Endothelial cell of umbilical vein (primary cell): ENCODE measurements around the gene GDI1. TPM values are rescaled to one million over a fixed set of nuclear protein-coding genes. Genes with fewer than 3 reads are reported as not detected.

Source experiments
- BruUV-seq: library from RNA; stranded (reverse); fragments of 400-500 nt; replicated peaks from 2 replicates; lab custom pipeline; 2021; lab: Mats Ljungman, UMichigan
- CTCF ChIA-PET: fragments of 300-600, 350-600 bp; sonication (Branson Sonifier 250); formaldehyde crosslinking; loops from one replicate; lab custom pipeline; 2021; ENCODE audit warnings: antibody characterized with exemption, inconsistent platforms; lab: Charles Lee
- POLR2A ChIA-PET: fragments of 300-600, 350-600 bp; sonication (Branson Sonifier 250); formaldehyde crosslinking; loops from one replicate; lab custom pipeline; 2021; ENCODE audit warnings: antibody characterized with exemption, inconsistent platforms; lab: Charles Lee
- DNase-seq: peaks from one replicate; pipeline ENCODE4 v3.0.0-alpha.2; 2011; ENCODE audit warnings: low read depth, low spot score
- FAIRE-seq: peaks from 2 replicates; lab custom pipeline; 2011; peaks lifted over from hg19 to GRCh38; lab: Jason Lieb, UNC
- H2AFZ ChIP-seq: 2 replicates; pipeline ENCODE4 v1.6.0; 2012; ENCODE audit warnings: low read depth, low read length, control low read depth, inconsistent platforms
- H3K27ac ChIP-seq: 2 replicates; pipeline ENCODE4 v1.5.1; 2011; ENCODE audit warnings: low read depth, mild to moderate bottlenecking, control low read depth, low read length, moderate library complexity; ENCODE audit not compliant: insufficient read depth
- H3K27me3 ChIP-seq, 2 experiments: 2 replicates each; pipeline versions ENCODE4 v1.6.0 to v1.6.1; 2011; ENCODE audit warnings: low read length in 2 of 2, mixed read lengths in 1 of 2; ENCODE audit not compliant: control insufficient read depth in 2 of 2, insufficient read depth in 2 of 2
- H3K36me3 ChIP-seq, 2 experiments: 2 replicates in 1 of 2; 3 replicates in 1 of 2; pipeline ENCODE4 v1.5.1; 2011; ENCODE audit warnings: low read length in 2 of 2, mild to moderate bottlenecking in 1 of 2, moderate library complexity in 1 of 2; ENCODE audit not compliant: control insufficient read depth in 2 of 2, insufficient read depth in 2 of 2; ENCODE audit errors: extremely low read depth in 1 of 2
- H3K4me1 ChIP-seq: 3 replicates; pipeline ENCODE4 v1.5.1; 2011; ENCODE audit warnings: mild to moderate bottlenecking, low read length; ENCODE audit not compliant: control insufficient read depth, insufficient read depth; ENCODE audit errors: extremely low read depth
- H3K4me2 ChIP-seq: 2 replicates; pipeline ENCODE4 v1.6.1; 2011; ENCODE audit warnings: low read length, control low read depth, mixed read lengths; ENCODE audit not compliant: insufficient read depth
- H3K4me3 ChIP-seq, 3 experiments: fragments of 200-600 bp in 1 of 3; sonication (generic), shearing (Covaris generic) in 1 of 3; replicated peaks in 1 of 3; 2 replicates each; pipeline ENCODE4 v1.5.1; 2011 to 2016; ENCODE audit warnings: control low read depth in 3 of 3, low read length in 3 of 3, mild to moderate bottlenecking in 2 of 3, inconsistent platforms in 1 of 3, low read depth in 1 of 3, moderate library complexity in 1 of 3; ENCODE audit not compliant: insufficient read depth in 1 of 3
- H3K79me2 ChIP-seq: 2 replicates; pipeline ENCODE4 v1.6.0; 2012; ENCODE audit warnings: low read length, inconsistent platforms; ENCODE audit not compliant: control insufficient read depth, insufficient read depth
- H3K9ac ChIP-seq: replicated peaks from 2 replicates; pipeline ENCODE3; 2011; ENCODE audit warnings: low read length, control low read depth; ENCODE audit not compliant: insufficient read depth; ENCODE audit errors: extremely low read depth
- H3K9me1 ChIP-seq: replicated peaks from 3 replicates; pipeline ENCODE4 v1.6.0; 2011; ENCODE audit warnings: mild to moderate bottlenecking, low read length; ENCODE audit not compliant: control insufficient read depth, insufficient read depth; ENCODE audit errors: extremely low read depth
- H3K9me3 ChIP-seq: replicated peaks from 2 replicates; pipeline ENCODE4 v1.5.1; 2012; ENCODE audit warnings: low read length, inconsistent platforms; ENCODE audit not compliant: control insufficient read depth, insufficient read depth
- H4K20me1 ChIP-seq: replicated peaks from 2 replicates; pipeline ENCODE3; 2011; ENCODE audit warnings: mild to moderate bottlenecking, low read length; ENCODE audit not compliant: control insufficient read depth, insufficient read depth; ENCODE audit errors: extremely low read depth
- EZH2 ChIP-seq: IDR thresholded peaks from 2 replicates; pipeline ENCODE4 v1.6.1; 2012; ENCODE audit warnings: borderline replicate concordance, low read depth, mild to moderate bottlenecking, moderate library complexity, low read length, inconsistent platforms; ENCODE audit not compliant: severe bottlenecking
- FOS ChIP-seq: IDR thresholded peaks from 2 replicates; pipeline ENCODE4 v1.6.1; 2011; ENCODE audit warnings: mild to moderate bottlenecking, low read length, moderate library complexity, borderline replicate concordance; ENCODE audit not compliant: insufficient read depth
- GATA2 ChIP-seq: IDR thresholded peaks from 2 replicates; pipeline ENCODE4 v1.7.0; 2011; ENCODE audit warnings: low read depth, mild to moderate bottlenecking, moderate library complexity, mixed read lengths, low read length; ENCODE audit not compliant: insufficient read length, insufficient read depth
- JUN ChIP-seq: IDR thresholded peaks from 2 replicates; pipeline ENCODE4 v1.6.1; 2011; ENCODE audit warnings: borderline replicate concordance, low read depth; ENCODE audit not compliant: insufficient read length, insufficient read depth
- MAX ChIP-seq: IDR thresholded peaks from 2 replicates; pipeline ENCODE4 v1.6.1; 2011; ENCODE audit not compliant: insufficient read depth, insufficient read length
- MYC ChIP-seq: IDR thresholded peaks from one replicate; pipeline ENCODE4 v1.6.1; 2011; ENCODE audit warnings: mild to moderate bottlenecking, low read depth, low read length
- POLR2A ChIP-seq: IDR thresholded peaks from 2 replicates; pipeline ENCODE4 v1.6.1; 2012; ENCODE audit warnings: low read depth, mild to moderate bottlenecking, control low read depth, low read length
- POLR2AphosphoS5 ChIP-seq: IDR thresholded peaks from 2 replicates; pipeline ENCODE4 v1.6.1; 2012; ENCODE audit warnings: low read depth, mild to moderate bottlenecking, control low read depth, low read length, moderate library complexity; ENCODE audit not compliant: insufficient read depth
- dilution Hi-C: fragments of 300-500 bp; cut with MboI; formaldehyde crosslinking; loops from one replicate; pipeline ENCODE4 v1.15.0; 2019; ENCODE audit warnings: low sequenced_read_pairs; ENCODE audit not compliant: extremely low pct_ligation_motif_present
- intact Hi-C: fragments of 100-400 bp; cut with micrococcal nuclease; formaldehyde crosslinking; loops from one replicate; pipeline ENCODE4 v1.10.0; 2022
- polyA plus RNA-seq, 4 experiments: library from polyadenylated mRNA; depleted of rRNA in 3 of 4; stranded (reverse) in 3 of 4; unstranded in 1 of 4; fragments of >200 nt; gene quantifications; 2 replicates each; pipeline versions ENCODE4 v1.2.1 to v1.2.3, GENCODE V29; 2011 to 2012; ENCODE audit warnings: missing spikeins in 1 of 4
- total RNA-seq: library from RNA; stranded (reverse); gene quantifications from 2 replicates; pipeline ENCODE4 v1.2.3, GENCODE V29; 2021
- TF ChIP-seq, protein P1 (sequence below), 2 donors: IDR thresholded peaks; 1 replicate in 1 of 2; 2 replicates in 1 of 2; pipeline ENCODE4 v1.5.1; 2011; ENCODE audit warnings: low read length in 2 of 2, mild to moderate bottlenecking in 2 of 2, moderate library complexity in 2 of 2, control low read depth in 1 of 2, inconsistent platforms in 1 of 2, low read depth in 1 of 2; ENCODE audit not compliant: insufficient read depth in 1 of 2; ENCODE audit errors: extremely low read depth in 1 of 2

Gene GDI1
- total and polyA plus RNA-seq, 2 donors (not counting 3 experiments of a cell fraction or from before 2014, with no cell fraction given) = 128 to 247 TPM

GRCh38 chrX:154489182-154489581 lies 52.2 kb downstream of the GDI1 start:
- TF ChIP-seq POLR2AphosphoS5 (no peak), FOS (no peak), GATA2 (no peak), JUN (no peak), EZH2 (no peak), MAX (no peak), MYC (no peak), POLR2A (no peak)
- TF ChIP-seq, protein P1, sequence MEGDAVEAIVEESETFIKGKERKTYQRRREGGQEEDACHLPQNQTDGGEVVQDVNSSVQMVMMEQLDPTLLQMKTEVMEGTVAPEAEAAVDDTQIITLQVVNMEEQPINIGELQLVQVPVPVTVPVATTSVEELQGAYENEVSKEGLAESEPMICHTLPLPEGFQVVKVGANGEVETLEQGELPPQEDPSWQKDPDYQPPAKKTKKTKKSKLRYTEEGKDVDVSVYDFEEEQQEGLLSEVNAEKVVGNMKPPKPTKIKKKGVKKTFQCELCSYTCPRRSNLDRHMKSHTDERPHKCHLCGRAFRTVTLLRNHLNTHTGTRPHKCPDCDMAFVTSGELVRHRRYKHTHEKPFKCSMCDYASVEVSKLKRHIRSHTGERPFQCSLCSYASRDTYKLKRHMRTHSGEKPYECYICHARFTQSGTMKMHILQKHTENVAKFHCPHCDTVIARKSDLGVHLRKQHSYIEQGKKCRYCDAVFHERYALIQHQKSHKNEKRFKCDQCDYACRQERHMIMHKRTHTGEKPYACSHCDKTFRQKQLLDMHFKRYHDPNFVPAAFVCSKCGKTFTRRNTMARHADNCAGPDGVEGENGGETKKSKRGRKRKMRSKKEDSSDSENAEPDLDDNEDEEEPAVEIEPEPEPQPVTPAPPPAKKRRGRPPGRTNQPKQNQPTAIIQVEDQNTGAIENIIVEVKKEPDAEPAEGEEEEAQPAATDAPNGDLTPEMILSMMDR (IDR thresholded peaks at IDR 0.05; ENCODE audit: extremely low read depth in 1 of 2, insufficient read depth in 1 of 2, low read depth in 1 of 2, low read length in 2 of 2) = no peak
- Histone ChIP-seq H3K9ac (no peak overlapping the region), H3K36me3 (no peaks in the 10 kb centered on the region), H3K9me1 (no peaks in the 10 kb centered on the region), H3K27ac (no peak overlapping the region), H3K79me2 (peaks cover 10% of the 10 kb centered on the region), H3K4me2 (no peak overlapping the region), H3K4me1 (peaks cover 3% of the 10 kb centered on the region), H3K9me3 (no peaks in the 10 kb centered on the region), H3K4me3 (no peak overlapping the region), H3K27me3 (no peaks in the 10 kb centered on the region), H2AFZ (no peak overlapping the region), H4K20me1 (no peaks in the 10 kb centered on the region)
- intact Hi-C loops (no loop called here), dilution Hi-C loops (no loop called here)
- ChIA-PET CTCF (interaction anchor here (2.2 kb wide), 1 partner anchor 38 kb away, joined by 11 read pairs; no protein-coding TSS in a partner anchor), POLR2A (interaction anchor here (1.0 to 1.5 kb wide), 2 partner anchors 28 to 30 kb away, joined by 3 read pairs; no protein-coding TSS in a partner anchor)
- DNase-seq (no peak), FAIRE-seq (no peak)
- BruUV-seq = no TSS peak
